Activated CD4-positive, alpha-beta T cell treated with anti-CD3 and anti-CD28 coated beads, Interleukin-2, Interleukin-4, amounts not matched to agents 100 ng/mL and 50 ng/mL, durations not matched to agents 16 hours and 8 hours (primary cell): Measurements from ENCODE around the gene KLK10.

Experiments used
- DNase-seq: peaks from one replicate; pipeline ENCODE4 v3.0.0-alpha.2; 2020; ENCODE audit warnings: low spot score

Gene KLK10

GRCh38 chr19:51019544-51019925 lies at the start of gene KLK10:
TSS of gene KLK10 (minus strand) at chr19:51019709. CDS start at chr19:51019130, 579 bp downstream.
- no peak for DNase-seq

GRCh38 chr19:51066393-51067186 lies 47.1 kb upstream of the KLK10 start:
- no peak for DNase-seq

GRCh38 chr19:51065221-51065960 lies 45.9 kb upstream of the KLK10 start:
- no peak for DNase-seq

GRCh38 chr19:51064534-51065220 lies 45.2 kb upstream of the KLK10 start, which contains the start of gene KLK13:
TSS of gene KLK13 (minus strand) at chr19:51065092. CDS start at chr19:51065067, 25 bp downstream.
- DNase-seq: no peak

- no peak for DNase-seq
Measured at GRCh38 chr19:51063664-51064063, 44.2 kb upstream of the KLK10 start.

- DNase-seq: no peak
Measured at GRCh38 chr19:51060973-51061372, 41.5 kb upstream of the KLK10 start.

GRCh38 chr19:51060336-51060735 lies 40.8 kb upstream of the KLK10 start:
- DNase-seq: no peak

GRCh38 chr19:51059715-51060114 lies 40.2 kb upstream of the KLK10 start:
- DNase-seq: no peak

GRCh38 chr19:51055866-51056265 lies 36.4 kb upstream of the KLK10 start:
- no peak for DNase-seq

GRCh38 chr19:51047031-51047335 lies 27.5 kb upstream of the KLK10 start:
- DNase-seq: no peak

GRCh38 chr19:51044327-51044726 lies 24.8 kb upstream of the KLK10 start:
- DNase-seq: no peak

GRCh38 chr19:51043497-51043896 lies 24.0 kb upstream of the KLK10 start:
- no peak for DNase-seq

- DNase-seq: no peak
Measured at GRCh38 chr19:51040151-51040550, 20.6 kb upstream of the KLK10 start.

GRCh38 chr19:51036519-51036918 lies 17.0 kb upstream of the KLK10 start:
- DNase-seq: no peak

- DNase-seq: no peak
Measured at GRCh38 chr19:51034704-51035103, 15.2 kb upstream of the KLK10 start, which contains the start of gene KLK12. TSS of gene KLK12 (minus strand) at chr19:51035002. CDS start at chr19:51034621, 381 bp downstream.

GRCh38 chr19:51031880-51032225 lies 12.3 kb upstream of the KLK10 start:
- DNase-seq: no peak

GRCh38 chr19:51031220-51031879 lies 11.8 kb upstream of the KLK10 start:
- no peak for DNase-seq

- no peak for DNase-seq
Measured at GRCh38 chr19:51030631-51031030, 11.1 kb upstream of the KLK10 start.

- DNase-seq: no peak
Measured at GRCh38 chr19:51029718-51030117, 10.2 kb upstream of the KLK10 start.

- no peak for DNase-seq
Measured at GRCh38 chr19:51027873-51028272, 8.4 kb upstream of the KLK10 start.

- no peak for DNase-seq
Measured at GRCh38 chr19:51027126-51027806, 7.8 kb upstream of the KLK10 start.

- DNase-seq: no peak
Measured at GRCh38 chr19:51026554-51026831, 7.0 kb upstream of the KLK10 start, which contains the start of gene KLK11. TSS of gene KLK11 (minus strand) at chr19:51026616. CDS start at chr19:51025631, 985 bp downstream.
